Measurements from ENCODE around the gene LRMDA. TPM values are rescaled to one million over a fixed set of nuclear protein-coding genes. Genes with fewer than 3 reads are reported as not detected.

The LRMDA gene
- total and polyA plus RNA-seq, 2 of the 8 experiments (the other 6 are each of a cell fraction or from before 2014, with no cell fraction given) = 0.86 to 2.8 TPM

DNA sequence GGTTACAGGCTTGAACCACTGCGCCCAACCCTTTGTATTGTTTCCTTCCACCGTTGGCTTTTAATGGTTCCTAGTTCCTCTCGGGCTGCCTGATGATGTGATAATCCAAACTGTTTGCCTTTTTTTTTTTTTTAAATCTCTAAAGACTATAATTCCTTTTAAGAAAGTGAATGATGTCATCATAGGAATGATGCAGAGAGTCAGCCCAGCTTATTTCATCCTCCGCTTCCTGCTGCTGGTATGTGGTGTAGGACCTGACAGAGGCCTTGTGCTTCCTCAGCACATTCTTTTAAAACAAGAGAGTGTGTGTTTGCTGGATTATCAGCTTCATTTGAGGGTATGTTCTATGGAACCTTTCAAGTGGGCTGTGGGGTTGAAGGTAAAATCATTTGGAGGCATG is 241.4 kb downstream of the LRMDA start (continued):
- TF ChIP-seq, protein P1, sequence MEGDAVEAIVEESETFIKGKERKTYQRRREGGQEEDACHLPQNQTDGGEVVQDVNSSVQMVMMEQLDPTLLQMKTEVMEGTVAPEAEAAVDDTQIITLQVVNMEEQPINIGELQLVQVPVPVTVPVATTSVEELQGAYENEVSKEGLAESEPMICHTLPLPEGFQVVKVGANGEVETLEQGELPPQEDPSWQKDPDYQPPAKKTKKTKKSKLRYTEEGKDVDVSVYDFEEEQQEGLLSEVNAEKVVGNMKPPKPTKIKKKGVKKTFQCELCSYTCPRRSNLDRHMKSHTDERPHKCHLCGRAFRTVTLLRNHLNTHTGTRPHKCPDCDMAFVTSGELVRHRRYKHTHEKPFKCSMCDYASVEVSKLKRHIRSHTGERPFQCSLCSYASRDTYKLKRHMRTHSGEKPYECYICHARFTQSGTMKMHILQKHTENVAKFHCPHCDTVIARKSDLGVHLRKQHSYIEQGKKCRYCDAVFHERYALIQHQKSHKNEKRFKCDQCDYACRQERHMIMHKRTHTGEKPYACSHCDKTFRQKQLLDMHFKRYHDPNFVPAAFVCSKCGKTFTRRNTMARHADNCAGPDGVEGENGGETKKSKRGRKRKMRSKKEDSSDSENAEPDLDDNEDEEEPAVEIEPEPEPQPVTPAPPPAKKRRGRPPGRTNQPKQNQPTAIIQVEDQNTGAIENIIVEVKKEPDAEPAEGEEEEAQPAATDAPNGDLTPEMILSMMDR (IDR thresholded peaks at IDR 0.05; ENCODE audit: control extremely low read depth in 1 of 3, insufficient read depth in 1 of 3, low read depth in 1 of 3, low read length in 3 of 3) = no peak
- TF ChIP-seq RAD21 (IDR thresholded peaks at IDR 0.05 in 1 of 2, conservative IDR thresholded peaks at IDR 0.05 in 1 of 2; ENCODE audit: low read depth in 2 of 2, low read length in 2 of 2) (no peak), TCF12 (IDR thresholded peaks at IDR 0.05; ENCODE audit: low read depth, low read length) (no peak), NRF1 (IDR thresholded peaks at IDR 0.05; ENCODE audit: low read depth, low read length) (no peak), CTBP2 (IDR thresholded peaks at IDR 0.05; ENCODE audit: borderline replicate concordance, insufficient read depth, insufficient read length, low read length) (no peak)
